Chondrocyte (in vitro differentiated cells): ENCODE data around the gene SMC5. TPM values are rescaled to one million over a fixed set of nuclear protein-coding genes. Genes with fewer than 3 reads are reported as not detected.
"Not testable (repeated sequence)": the region's sequence is repeated elsewhere in the genome, so short reads cannot be mapped to it uniquely, and the experiment has no call there.

Source experiments
- DNase-seq: peaks from one replicate; pipeline ENCODE4 v3.0.0; 2021; ENCODE audit warnings: mixed read lengths, low spot score
- H3K27ac Mint-ChIP-seq: one replicate; pipeline ENCODE4 v1.8.0; 2021; ENCODE audit warnings: mild to moderate bottlenecking, moderate library complexity, mixed read lengths; ENCODE audit not compliant: unreplicated experiment
- H3K27me3 Mint-ChIP-seq: 2 replicates; pipeline ENCODE4 v1.8.0; 2021; ENCODE audit warnings: low read depth, mixed read lengths
- H3K36me3 Mint-ChIP-seq: 2 replicates; pipeline ENCODE4 v1.8.0; 2021; ENCODE audit warnings: low read depth, mixed read lengths
- H3K4me1 Mint-ChIP-seq: 2 replicates; pipeline ENCODE4 v1.8.0; 2021; ENCODE audit warnings: low read depth, mild to moderate bottlenecking, mixed read lengths
- H3K4me3 Mint-ChIP-seq: one replicate; pipeline ENCODE4 v1.8.0; 2021; ENCODE audit warnings: mild to moderate bottlenecking, moderate library complexity, mixed read lengths; ENCODE audit not compliant: unreplicated experiment
- H3K9me3 Mint-ChIP-seq: 2 replicates; pipeline ENCODE4 v1.8.0; 2021; ENCODE audit warnings: low read depth, mixed read lengths
- total RNA-seq: library from RNA; stranded (reverse); gene quantifications from 3 replicates; pipeline ENCODE4 v1.2.1, GENCODE V29; 2021
- TF ChIP-seq, protein P1 (sequence below): fragments of 200-600 bp; sonication (generic); IDR thresholded peaks from 2 replicates; pipeline ENCODE4 v1.5.0; 2021; ENCODE audit warnings: antibody characterized with exemption, mild to moderate bottlenecking, moderate library complexity

The SMC5 gene
- total RNA-seq, 1 donor from 2014 or later = 36.4 TPM

GRCh38 chr9:70318002-70318401 lies 59.2 kb downstream of the SMC5 start:
- Mint-ChIP-seq H3K4me3 (no peak overlapping the region), H3K4me1 (peaks cover 9% of the 10 kb centered on the region), H3K9me3 (no peaks in the 10 kb centered on the region), H3K27ac (no peak overlapping the region), H3K27me3 (no peaks in the 10 kb centered on the region), H3K36me3 (peaks cover 28% of the 10 kb centered on the region)
- DNase-seq = no peak
- TF ChIP-seq, protein P1, sequence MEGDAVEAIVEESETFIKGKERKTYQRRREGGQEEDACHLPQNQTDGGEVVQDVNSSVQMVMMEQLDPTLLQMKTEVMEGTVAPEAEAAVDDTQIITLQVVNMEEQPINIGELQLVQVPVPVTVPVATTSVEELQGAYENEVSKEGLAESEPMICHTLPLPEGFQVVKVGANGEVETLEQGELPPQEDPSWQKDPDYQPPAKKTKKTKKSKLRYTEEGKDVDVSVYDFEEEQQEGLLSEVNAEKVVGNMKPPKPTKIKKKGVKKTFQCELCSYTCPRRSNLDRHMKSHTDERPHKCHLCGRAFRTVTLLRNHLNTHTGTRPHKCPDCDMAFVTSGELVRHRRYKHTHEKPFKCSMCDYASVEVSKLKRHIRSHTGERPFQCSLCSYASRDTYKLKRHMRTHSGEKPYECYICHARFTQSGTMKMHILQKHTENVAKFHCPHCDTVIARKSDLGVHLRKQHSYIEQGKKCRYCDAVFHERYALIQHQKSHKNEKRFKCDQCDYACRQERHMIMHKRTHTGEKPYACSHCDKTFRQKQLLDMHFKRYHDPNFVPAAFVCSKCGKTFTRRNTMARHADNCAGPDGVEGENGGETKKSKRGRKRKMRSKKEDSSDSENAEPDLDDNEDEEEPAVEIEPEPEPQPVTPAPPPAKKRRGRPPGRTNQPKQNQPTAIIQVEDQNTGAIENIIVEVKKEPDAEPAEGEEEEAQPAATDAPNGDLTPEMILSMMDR = peak; percentile 47

DNA sequence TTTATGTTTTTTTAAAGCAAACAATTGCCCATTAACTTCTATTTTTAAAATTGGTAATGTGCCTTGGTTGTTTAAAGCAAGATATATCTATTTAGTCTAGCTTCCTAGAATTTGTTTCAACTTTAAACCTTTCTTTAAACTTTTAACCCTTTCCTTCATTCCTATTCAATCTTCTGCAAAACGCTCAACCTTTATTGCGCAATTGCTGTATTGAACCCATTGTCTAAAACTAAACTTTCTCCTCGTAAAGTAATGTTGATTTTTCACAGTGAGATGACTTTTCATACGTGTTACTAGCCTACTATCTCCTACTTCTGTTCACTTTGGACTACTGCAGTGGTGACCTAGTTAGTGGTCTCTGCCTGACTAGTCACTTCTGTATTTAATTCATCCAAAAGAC lies 63.3 kb downstream of the SMC5 start:
- H3K36me3 Mint-ChIP-seq = peaks cover 45% of the 10 kb centered on the region

GRCh38 chr9:70324963-70325362 lies 66.2 kb downstream of the SMC5 start:
- H3K9me3 Mint-ChIP-seq = no peaks in the 10 kb centered on the region
- TF ChIP-seq, protein P1 = no peak
- H3K4me1 Mint-ChIP-seq = no peaks in the 10 kb centered on the region
- DNase-seq = no peak
- no peak overlapping the region for H3K4me3 Mint-ChIP-seq
- H3K27ac Mint-ChIP-seq = no peak overlapping the region
- peaks cover 56% of the 10 kb centered on the region for H3K36me3 Mint-ChIP-seq
- no peaks in the 10 kb centered on the region for H3K27me3 Mint-ChIP-seq

More for the DNA sequence above, 63.3 kb downstream of the SMC5 start:
- no peak overlapping the region for H3K27ac Mint-ChIP-seq
- no peaks in the 10 kb centered on the region for H3K4me1 Mint-ChIP-seq
- DNase-seq = no peak
- no peak overlapping the region for H3K4me3 Mint-ChIP-seq
- H3K9me3 Mint-ChIP-seq = no peaks in the 10 kb centered on the region
- TF ChIP-seq, protein P1 = no peak
- no peaks in the 10 kb centered on the region for H3K27me3 Mint-ChIP-seq

DNA sequence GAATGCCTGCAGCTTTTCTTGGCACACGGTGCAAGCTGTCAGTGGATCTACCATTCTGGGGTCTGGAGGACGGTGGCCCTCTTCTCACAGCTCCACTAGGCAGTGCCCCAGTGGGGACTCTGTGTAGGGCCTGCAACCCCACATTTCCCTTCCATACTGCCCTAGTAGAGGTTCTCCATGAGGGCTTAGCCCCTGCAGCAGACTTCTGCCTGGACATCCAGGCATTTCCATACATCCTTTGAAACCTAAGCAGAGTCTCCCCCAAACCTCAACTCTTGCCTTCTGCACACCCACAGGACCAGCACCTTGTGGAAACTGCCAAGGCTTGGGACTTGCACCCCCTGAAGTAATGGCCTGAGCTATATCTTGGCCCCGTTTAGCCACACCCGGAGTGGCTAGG lies 69.8 kb downstream of the SMC5 start:
- not testable (repeated sequence) for H3K4me1 Mint-ChIP-seq, H3K27me3 Mint-ChIP-seq, H3K27ac Mint-ChIP-seq, H3K4me3 Mint-ChIP-seq, DNase-seq, H3K9me3 Mint-ChIP-seq
- H3K36me3 Mint-ChIP-seq = peaks cover 46% of the 10 kb centered on the region

DNA sequence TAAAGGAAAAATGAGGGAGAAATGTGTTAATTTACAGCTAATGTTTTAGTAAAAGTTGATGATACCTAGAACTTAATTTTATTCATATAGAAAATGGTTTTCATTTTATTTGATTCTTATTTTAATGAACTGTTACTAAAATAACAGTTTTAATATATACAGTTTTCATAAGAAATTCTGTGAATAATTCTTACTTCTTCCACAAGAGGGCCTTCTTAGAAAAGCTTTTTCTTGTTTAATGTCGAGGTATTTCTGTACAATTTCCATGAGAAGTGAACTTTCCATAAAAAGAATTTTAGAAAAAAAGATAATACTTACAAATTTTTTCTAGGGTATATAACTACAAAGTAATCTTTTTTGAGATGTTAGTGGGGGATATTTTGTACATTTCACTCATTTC lies 81.8 kb downstream of the SMC5 start:
- Mint-ChIP-seq H3K4me1 (peaks cover 18% of the 10 kb centered on the region), H3K4me3 (no peak overlapping the region), H3K36me3 (peaks cover 20% of the 10 kb centered on the region), H3K27ac (peak overlapping the region; percentile 22), H3K9me3 (no peaks in the 10 kb centered on the region), H3K27me3 (no peaks in the 10 kb centered on the region)
- no peak for DNase-seq
- TF ChIP-seq, protein P1 = peak; percentile 92

DNA sequence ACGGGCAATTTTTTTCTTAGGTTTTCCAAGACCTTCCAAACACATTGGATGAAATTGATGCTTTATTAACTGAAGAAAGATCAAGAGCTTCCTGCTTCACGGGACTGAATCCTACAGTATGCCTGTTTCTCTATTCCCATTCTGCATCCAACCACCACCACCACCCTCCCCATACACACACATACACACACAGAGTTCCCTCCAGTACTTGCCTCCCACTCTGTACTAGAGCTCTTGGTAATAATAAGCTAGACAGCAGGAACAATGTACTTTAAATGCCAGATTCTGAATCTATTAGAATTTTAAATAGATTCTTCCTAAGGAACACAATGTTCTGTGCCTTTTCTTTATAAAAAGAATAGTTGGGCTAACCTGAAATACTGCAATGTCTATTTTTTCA lies 88.3 kb downstream of the SMC5 start:
- H3K36me3 Mint-ChIP-seq = peaks cover 31% of the 10 kb centered on the region
- H3K4me3 Mint-ChIP-seq = no peak overlapping the region
- no peaks in the 10 kb centered on the region for H3K9me3 Mint-ChIP-seq
- TF ChIP-seq, protein P1 = no peak
- no peak overlapping the region for H3K27ac Mint-ChIP-seq
- peaks cover 40% of the 10 kb centered on the region for H3K4me1 Mint-ChIP-seq
- no peak for DNase-seq
- no peaks in the 10 kb centered on the region for H3K27me3 Mint-ChIP-seq
